ENCODE data around the gene FAM83E.

FAM83E gene

GRCh38 chr19:48627865-48628314 lies 13.0 kb upstream of the FAM83E start:
- no peak for DNase-seq

DNA sequence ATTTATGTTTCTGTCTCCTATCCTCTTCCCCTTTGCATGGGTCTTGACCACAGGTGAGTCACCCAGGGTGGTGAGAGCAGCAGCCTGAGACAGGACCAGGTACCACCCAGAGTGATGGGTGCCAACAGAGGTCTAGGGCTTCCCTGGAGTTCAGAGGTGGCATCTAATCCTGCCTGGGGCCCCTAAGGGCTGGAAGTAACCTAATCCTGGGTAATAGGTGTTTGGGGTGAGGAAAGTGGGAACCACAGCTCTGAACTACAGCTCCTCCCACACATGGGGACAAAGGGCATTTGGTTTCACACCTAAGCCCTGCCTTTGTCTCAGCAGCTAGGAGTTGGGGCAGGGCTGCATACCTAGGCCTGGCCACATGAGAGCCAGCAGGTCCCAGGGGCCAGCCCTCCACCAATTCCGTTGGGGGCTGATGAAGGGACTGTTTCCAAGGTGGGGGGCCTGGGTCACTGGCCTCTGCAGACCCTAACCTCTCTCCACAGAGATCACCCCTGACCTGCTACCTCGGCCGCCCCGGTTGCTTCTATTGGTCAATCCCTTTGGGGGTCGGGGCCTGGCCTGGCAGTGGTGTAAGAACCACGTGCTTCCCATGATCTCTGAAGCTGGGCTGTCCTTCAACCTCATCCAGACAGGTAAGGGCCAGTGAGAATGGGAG lies 12.5 kb upstream of the FAM83E start:
- no peak for DNase-seq

- no peak for DNase-seq
Measured at GRCh38 chr19:48625891-48626327, 11.0 kb upstream of the FAM83E start.

DNA sequence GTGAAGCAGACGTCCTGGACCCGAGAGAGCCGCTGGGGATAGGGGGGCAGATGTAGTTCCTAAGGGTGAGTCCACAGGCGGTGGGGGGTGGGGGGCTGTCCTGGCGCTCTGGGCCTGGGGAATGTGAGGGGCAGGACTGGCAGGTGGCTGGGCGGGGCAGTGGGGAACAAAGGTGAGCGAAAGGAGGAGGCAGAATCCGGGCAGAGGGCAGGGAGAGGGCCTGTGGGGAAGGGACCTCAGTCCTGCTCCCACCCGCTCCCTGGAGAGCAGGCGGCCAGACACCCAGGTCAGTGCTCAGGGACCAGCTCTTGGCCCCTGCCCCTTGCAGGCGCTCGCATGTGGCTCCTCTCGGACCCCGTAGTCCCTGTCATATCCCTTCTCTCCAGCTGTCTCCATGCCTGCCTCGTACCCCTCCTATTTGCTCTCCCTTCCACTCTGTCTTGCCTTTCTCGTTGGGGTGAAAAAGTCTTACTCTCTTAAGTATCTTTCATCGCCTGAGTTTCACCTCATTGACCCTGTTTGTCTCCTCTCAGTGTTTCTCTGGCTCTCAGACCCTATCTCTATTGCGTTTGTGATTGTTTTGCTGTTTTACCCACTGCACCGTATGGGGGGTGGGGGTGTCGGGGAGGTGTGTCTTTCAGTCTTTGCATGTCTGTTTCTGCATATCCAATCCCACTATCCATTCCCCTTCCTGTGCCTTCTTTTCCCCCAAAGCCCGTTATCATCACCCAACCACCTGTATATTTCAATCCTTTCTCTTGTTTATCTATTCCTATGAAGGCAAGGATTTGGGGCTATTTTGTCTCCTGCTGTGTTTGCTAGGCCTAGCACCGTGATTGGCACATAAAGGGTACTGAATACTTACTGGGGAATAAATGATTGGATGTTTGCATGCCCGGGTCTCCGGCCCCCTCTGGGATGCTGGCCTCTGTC lies 10.2 kb upstream of the FAM83E start:
- DNase-seq, result no peak

- DNase-seq, result peak; percentile 87
Measured at GRCh38 chr19:48624067-48624594, 9.3 kb upstream of the FAM83E start.

DNA sequence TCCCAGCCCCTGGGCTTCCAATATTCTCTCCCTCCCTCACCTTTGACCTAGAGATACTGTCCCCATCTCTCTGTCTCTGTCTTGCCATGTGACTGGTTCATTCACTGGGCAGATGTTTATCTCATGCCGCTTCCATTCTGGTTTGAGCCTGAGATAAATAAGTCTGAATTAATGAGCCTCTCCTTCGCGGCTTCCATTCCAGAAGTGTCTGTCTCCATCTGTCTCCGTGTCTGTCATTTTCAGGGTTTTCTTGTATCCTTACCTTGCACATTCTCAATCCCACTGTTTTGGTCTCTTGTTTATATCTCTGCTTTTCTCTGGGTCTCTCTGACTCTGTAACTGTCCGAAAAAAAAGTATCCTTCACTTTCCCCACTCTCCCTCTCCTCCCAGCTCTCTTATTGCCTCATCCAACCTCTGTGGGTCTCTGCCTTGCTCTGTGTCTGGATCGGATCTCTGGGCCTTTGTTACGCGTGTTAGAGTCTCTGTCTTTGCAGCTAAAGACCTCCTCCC lies 8.7 kb upstream of the FAM83E start:
- DNase-seq, result no peak

GRCh38 chr19:48619692-48620585 lies 5.1 kb upstream of the FAM83E start:
- DNase-seq, result no peak

- DNase-seq, result peak; percentile 94
Measured at GRCh38 chr19:48618916-48619691, 4.2 kb upstream of the FAM83E start, which contains the start of the genes RPL18 and SPHK2. Gene RPL18 (minus strand): TSS chr19:48619178. CDS start chr19:48619143, 35 bp downstream. Gene SPHK2 (plus strand): TSS chr19:48619506. CDS start chr19:48620515, 1,009 bp downstream.

- no peak for DNase-seq
Measured at GRCh38 chr19:48618278-48618915, 3.5 kb upstream of the FAM83E start.

- no peak for DNase-seq
Measured at GRCh38 chr19:48617146-48617937, 2.5 kb upstream of the FAM83E start.

- DNase-seq, result no peak
Measured at GRCh38 chr19:48616491-48617056, 1.7 kb upstream of the FAM83E start.

- DNase-seq, result no peak
Measured at GRCh38 chr19:48616041-48616436, 1.2 kb upstream of the FAM83E start.

- no peak for DNase-seq
Measured at GRCh38 chr19:48615231-48616040, 560 bp upstream of the FAM83E start.

DNA sequence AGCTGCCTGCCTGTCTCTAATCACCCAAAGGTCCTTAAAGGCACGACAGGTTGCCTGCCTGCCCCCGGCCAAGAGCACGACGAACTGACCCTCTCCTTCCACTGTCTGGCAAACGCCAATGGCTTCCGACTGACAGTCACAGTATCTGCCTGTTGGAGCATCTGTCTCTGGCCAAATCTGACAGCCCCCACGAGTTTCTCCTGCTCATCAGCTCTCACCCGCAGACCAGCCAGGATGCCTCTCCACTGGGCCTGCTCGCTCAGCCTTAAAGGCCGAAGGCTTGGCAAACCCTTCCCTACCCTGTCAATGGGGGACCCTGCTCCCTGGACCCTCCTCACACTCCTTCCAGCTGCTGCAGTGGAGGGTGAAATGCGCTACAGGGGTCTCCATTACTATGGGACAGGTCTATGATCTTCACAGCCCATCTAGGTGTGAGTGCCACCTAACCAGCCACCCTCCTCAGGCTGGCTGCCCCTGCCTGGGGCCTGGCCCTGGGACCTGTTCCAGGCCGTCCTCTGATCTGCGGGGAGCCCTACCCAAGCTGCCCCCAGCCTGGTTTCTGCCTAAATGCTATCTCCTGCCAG lies 932 bp downstream of the FAM83E start:
- DNase-seq, result no peak

DNA sequence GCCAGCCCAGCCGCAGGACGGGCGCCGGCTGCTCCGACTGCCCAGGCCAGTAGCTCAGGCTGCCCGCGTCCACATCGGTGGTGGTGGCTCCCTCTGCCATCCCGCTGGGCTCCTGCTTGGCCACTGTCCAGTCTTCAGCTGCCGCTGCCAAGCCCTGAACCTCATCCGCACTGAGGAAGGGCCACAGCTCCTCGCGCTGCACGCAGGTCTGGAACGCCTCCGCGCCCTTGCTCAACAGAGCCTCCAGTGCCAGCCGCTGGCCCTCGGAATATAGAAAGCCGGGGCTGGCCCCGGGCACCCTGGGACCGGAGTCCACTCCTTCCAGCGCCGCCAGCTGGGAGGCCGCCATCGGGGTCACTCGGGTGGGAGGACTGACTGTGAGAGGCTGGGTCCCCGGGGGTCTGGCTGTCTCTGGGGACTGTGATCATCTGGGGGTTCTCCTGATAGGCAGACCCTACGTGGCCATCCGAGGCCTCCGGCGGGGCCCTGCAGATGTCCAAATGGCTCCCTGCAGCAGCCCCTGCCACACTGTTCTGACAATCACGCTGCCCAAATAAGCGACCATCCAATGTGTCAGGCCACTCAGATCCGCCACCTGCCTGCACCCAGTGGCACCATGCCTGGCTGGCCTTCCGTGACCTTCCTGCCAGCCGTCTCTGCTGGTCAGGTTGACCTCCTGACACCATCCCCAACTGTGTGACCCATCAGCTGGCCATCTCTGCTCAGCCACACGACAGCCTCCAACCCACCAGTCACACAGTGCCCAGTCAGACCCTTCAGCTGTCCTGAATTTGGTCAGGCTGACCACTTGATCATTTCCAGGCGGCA lies 1.6 kb downstream of the FAM83E start:
- no peak for DNase-seq

DNA sequence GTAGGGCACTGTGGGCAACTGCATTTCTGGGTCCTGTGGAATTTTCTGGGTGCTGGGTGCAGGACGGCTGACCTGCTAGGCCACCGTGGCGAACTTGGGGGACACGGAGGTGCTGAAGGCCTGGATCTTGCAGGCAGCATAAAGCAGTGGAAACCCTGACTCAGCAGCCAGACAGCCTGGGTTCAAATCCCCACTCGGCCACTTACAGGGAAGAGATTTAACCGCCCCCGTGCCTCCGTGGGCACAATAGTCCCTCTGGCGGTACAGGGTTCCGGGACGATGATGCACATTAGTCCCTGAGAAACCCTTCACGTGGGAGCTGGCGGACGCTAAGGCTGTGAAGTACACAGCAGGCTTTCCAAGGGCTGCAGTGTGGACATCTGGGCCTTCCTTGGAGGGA lies 3.0 kb downstream of the FAM83E start:
- no peak for DNase-seq

DNA sequence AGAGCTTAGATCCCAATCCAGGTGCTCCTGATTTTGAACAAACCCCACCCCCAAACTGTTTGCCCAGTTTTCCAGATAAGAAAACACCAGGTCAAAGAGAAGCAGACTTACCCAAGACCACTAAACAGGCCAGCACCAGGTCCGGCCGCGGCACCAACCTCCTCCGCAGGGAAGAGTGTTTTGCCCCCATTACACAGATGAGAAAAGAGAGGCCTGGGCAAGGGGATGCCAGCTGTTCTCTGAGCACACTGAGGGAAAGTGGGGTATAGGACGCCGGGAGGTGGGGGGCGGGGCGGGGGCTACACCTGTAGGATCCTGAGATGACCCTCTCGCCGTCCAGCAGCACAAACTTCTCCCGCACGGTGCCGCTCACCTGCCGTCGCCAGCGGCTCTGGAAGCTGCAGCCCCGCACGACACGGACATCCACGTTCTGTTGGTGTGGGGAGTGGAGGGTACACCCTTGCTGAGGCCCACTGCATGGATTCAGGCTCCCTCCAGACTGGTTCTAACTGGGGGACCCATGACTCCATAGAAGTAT lies 5.2 kb downstream of the FAM83E start:
- no peak for DNase-seq

Measured in activated gamma-delta T cell (primary cell).